Measurements from ENCODE around the gene VWC2L.

Gene VWC2L

GRCh38 chr2:214410128-214410775 lies 602 bp upstream of the VWC2L start:
- TF ChIP-seq SIN3A (IDR thresholded peaks at IDR 0.05; ENCODE audit: borderline replicate concordance, insufficient read depth, low read length) (no peak), POLR2AphosphoS5 (IDR thresholded peaks at IDR 0.05; ENCODE audit: low read depth, low read length) (no peak), TAF1 (IDR thresholded peaks at IDR 0.05; ENCODE audit: borderline replicate concordance, insufficient read depth, low read length) (no peak), REST (IDR thresholded peaks at IDR 0.05; ENCODE audit: insufficient read depth in 1 of 2, low read depth in 2 of 2, low read length in 2 of 2) (no peak), FOXP2 (optimal IDR thresholded peaks at IDR 0.05; ENCODE audit: borderline replicate concordance, extremely low read depth, extremely low read length, insufficient read depth) (no peak)

GRCh38 chr2:214412679-214413078 lies 1.8 kb downstream of the VWC2L start:
- no peak for TF ChIP-seq REST (IDR thresholded peaks at IDR 0.05; ENCODE audit: insufficient read depth in 1 of 2, low read depth in 2 of 2, low read length in 2 of 2)
- TF ChIP-seq FOXP2 (optimal IDR thresholded peaks at IDR 0.05; ENCODE audit: borderline replicate concordance, extremely low read depth, extremely low read length, insufficient read depth), result no peak
- TF ChIP-seq POLR2AphosphoS5 (IDR thresholded peaks at IDR 0.05; ENCODE audit: low read depth, low read length), result no peak
- TF ChIP-seq TAF1 (IDR thresholded peaks at IDR 0.05; ENCODE audit: borderline replicate concordance, insufficient read depth, low read length), result no peak
- TF ChIP-seq SIN3A (IDR thresholded peaks at IDR 0.05; ENCODE audit: borderline replicate concordance, insufficient read depth, low read length), result no peak

- TF ChIP-seq REST (IDR thresholded peaks at IDR 0.05; ENCODE audit: insufficient read depth in 1 of 2, low read depth in 2 of 2, low read length in 2 of 2) (no peak), FOXP2 (optimal IDR thresholded peaks at IDR 0.05; ENCODE audit: borderline replicate concordance, extremely low read depth, extremely low read length, insufficient read depth) (no peak), POLR2AphosphoS5 (IDR thresholded peaks at IDR 0.05; ENCODE audit: low read depth, low read length) (no peak), SIN3A (IDR thresholded peaks at IDR 0.05; ENCODE audit: borderline replicate concordance, insufficient read depth, low read length) (no peak), TAF1 (IDR thresholded peaks at IDR 0.05; ENCODE audit: borderline replicate concordance, insufficient read depth, low read length) (no peak)
Measured at GRCh38 chr2:214436470-214436869, 25.6 kb downstream of the VWC2L start.

GRCh38 chr2:214450118-214450894 lies 39.5 kb downstream of the VWC2L start:
- TF ChIP-seq REST (IDR thresholded peaks at IDR 0.05; ENCODE audit: insufficient read depth in 1 of 2, low read depth in 2 of 2, low read length in 2 of 2) (no peak), POLR2AphosphoS5 (IDR thresholded peaks at IDR 0.05; ENCODE audit: low read depth, low read length) (no peak), SIN3A (IDR thresholded peaks at IDR 0.05; ENCODE audit: borderline replicate concordance, insufficient read depth, low read length) (no peak), FOXP2 (optimal IDR thresholded peaks at IDR 0.05; ENCODE audit: borderline replicate concordance, extremely low read depth, extremely low read length, insufficient read depth) (no peak), TAF1 (IDR thresholded peaks at IDR 0.05; ENCODE audit: borderline replicate concordance, insufficient read depth, low read length) (no peak)
